GM18951 (cell line): ENCODE data around the gene ZDHHC6.

ENCODE experiments used
- POLR2A ChIP-seq: IDR thresholded peaks from 4 replicates; pipeline ENCODE4 v1.6.1; 2011; ENCODE audit warnings: mild to moderate bottlenecking; ENCODE audit not compliant: insufficient read length, insufficient read depth; ENCODE audit errors: extremely low read depth
- in situ Hi-C: fragments of 300-500 bp; cut with MboI; formaldehyde crosslinking; loops from one replicate; pipeline ENCODE4 v1.12.0; 2022; ENCODE audit warnings: low sequenced_read_pairs, mixed read lengths, inconsistent platforms; ENCODE audit not compliant: unreplicated experiment

Gene ZDHHC6

DNA sequence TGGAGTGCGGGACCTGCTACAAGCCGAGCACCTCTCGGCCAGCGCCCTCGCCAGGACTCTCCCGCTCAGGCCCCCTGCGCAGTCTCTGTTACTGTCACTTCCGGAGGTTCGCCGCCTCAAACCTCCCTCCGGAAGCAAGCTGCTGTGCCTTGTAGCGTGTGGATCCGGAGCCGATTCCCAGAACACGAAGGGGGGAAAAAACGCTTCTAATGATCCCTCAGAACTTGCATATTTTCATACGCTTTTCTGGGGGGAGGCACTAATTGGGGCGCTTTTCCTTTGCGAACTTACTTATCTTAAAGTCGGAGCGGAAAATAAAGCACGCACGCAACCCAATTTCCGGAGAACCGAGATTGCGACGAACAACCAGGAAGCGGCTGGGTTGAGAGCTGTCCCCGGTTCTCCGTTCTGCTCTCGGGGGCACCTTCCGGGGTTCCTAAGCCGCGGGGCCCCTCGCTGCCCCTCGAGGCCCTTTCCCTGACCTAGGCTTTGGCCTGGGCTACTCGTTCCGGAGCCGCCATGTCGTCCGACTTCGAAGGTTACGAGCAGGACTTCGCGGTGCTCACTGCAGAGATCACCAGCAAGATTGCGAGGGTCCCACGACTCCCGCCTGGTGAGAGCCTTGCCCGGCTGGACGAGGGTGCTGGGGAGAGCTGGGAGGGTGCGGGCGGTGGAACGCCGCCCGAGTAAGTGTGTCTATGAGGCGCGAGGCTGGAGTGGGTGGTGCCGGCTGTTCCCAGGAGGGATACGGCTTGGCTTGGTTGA is at the start of gene ZDHHC6, which contains the start of gene VTI1A:
TSS of gene ZDHHC6 (minus strand) at position 60 of the 765 bp plus-strand sequence. CDS start 1,478 bp downstream, outside the sequence.
TSS of gene VTI1A (plus strand) at position 361 of the 765 bp plus-strand sequence. CDS start at position 520, 159 bp downstream.
- in situ Hi-C loops, result no loop called here

DNA sequence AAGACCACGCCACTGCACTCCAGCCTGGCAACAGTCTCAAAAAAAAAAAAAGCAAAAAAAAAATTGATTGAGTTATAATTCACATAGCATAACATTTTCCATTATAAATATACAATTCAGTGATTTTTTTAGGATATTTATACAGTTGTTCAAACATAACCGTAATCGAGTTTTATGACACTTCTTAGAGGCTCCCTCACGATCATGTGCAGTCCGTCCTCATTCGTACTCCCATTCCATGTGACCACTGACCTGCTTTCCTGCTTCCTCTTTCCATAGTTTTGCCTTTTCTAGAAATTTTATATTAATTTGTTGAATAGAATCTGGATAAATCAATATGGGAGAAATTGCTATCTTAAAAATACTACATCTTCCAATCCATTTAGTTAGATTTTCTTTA is 46.0 kb upstream of the ZDHHC6 start:
- no peak for TF ChIP-seq POLR2A
- in situ Hi-C loops, result no loop called here

More for the DNA sequence above, at the start of gene ZDHHC6, which contains the start of gene VTI1A:
- peak; percentile 87 for TF ChIP-seq POLR2A

DNA sequence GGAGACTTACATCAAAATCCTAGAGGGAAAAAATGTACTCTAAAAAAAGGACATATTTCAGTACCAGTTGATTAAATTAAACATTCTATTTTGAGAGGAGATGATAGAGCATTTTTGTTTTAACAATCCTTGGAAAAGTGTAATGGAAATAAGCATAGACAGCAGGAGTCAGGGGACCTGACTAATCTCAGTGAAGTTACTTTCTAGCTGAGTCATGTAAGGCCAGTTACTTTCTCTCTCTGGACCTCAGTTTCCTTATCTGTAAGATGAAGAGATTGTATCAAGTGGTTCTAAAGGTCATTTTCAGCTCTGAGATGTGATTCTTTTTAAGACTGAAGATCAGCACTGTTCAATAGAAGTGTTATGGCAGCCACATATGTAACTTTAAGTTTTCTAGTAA is 44.4 kb upstream of the ZDHHC6 start:
- in situ Hi-C loops, result no loop called here
- no peak for TF ChIP-seq POLR2A

DNA sequence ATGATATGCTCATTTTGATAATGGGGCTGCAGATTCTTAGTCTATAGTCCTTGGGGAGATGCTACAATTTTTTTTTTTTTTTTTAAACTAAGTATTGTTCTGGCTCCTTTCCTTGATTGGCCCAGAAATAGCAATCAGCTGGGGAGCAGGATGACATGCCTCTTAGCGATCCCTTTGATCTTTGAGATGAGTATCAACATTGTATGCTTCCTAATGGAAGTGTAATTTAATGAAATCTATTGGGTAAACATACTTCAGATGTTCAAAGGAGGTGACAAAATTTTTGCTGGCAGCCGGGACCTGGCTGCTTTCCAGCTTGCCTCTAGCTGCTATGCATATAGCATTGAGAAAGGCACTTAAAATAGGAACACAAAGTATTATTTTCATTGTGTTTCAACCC is 43.8 kb upstream of the ZDHHC6 start:
- in situ Hi-C loops, result no loop called here

GRCh38 chr10:112487964-112488363 is 41.2 kb upstream of the ZDHHC6 start:
- in situ Hi-C loops, result no loop called here
- no peak for TF ChIP-seq POLR2A

More for the DNA sequence above, 43.8 kb upstream of the ZDHHC6 start:
- no peak for TF ChIP-seq POLR2A

- in situ Hi-C loops, result no loop called here
- TF ChIP-seq POLR2A, result no peak
These were observed 37.7 kb upstream of the ZDHHC6 start for GRCh38 chr10:112484399-112484798.

DNA sequence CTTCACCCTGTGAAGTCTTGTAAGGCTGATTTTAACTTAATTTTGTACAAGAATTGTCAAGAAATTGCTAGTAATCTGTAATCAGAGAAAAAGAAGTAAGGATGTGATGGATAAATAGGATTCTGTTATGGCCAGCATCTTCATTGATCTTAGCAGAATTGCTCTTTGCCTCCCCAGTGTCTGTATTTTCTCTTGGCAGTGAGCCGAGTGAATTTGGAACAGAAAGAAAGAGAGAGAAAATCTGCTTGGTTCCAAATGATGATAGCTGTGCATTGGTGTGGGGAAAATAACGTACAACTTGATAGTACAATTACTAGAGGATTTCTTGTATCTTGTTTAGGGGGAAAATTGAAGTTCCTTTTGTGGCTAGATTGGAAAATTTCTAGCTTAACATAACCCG is 34.9 kb upstream of the ZDHHC6 start:
- in situ Hi-C loops, result no loop called here
- no peak for TF ChIP-seq POLR2A

DNA sequence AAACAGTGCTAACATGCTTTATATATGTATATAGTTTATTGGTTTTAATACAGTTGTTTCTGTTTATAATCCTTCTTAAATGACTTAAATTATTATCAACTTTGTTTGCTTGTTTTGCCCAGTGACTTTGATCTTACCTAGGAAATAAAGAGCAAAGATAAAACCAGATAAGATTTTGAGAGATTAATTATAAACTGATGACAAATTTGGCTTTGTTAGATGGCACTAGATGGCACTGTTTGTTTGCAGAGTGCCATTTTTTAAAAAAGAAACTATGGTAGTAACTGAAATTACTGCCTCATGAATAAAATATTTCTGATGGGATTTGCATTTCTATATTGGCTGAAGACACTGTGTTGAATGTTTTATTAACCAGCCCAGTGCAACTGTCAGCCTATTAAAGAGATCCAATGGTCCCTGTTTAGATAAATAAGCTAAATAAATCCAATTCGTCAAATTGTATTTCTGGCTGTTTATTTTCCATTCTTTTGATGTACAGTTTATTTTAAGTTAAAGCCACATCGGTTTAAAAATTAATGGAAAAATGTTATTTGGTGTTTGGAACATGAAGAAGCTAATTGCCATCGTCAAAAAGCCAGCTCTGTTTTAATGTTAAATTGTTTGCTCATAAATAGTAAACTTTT is 29.0 kb upstream of the ZDHHC6 start:
- TF ChIP-seq POLR2A, result no peak
- in situ Hi-C loops, result no loop called here

DNA sequence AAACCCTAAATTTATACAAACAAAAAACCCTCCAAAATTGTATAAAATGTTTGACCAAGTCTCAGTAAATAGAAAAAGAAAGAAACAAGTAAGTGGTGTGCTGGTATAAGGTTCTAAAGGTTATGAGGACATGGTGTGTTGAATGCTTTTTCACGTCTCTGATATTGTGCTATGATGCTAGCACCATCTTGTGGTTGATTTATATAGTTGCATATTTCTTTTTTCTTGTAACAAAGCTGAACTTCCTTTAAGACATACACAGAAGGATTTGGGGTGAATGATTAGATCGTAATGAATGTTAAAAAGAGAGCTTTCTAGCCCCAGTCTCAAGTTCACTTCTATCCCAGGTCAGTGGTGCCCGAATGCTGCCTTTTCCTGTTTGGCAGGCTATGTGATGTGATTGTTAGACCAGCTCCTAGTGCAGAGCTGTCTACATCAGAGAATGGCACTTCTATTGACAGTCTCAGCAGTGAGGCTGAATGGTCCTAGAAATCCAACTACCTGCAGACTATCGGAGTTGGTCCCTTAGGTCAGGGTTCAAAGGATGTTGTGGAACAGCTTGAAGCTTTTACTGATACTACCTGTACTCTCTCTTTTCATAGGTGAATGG is 25.3 kb upstream of the ZDHHC6 start:
- in situ Hi-C loops, result loop anchor here (25.0 kb wide), 1 partner anchor 915 kb away; no protein-coding TSS in a partner anchor

DNA sequence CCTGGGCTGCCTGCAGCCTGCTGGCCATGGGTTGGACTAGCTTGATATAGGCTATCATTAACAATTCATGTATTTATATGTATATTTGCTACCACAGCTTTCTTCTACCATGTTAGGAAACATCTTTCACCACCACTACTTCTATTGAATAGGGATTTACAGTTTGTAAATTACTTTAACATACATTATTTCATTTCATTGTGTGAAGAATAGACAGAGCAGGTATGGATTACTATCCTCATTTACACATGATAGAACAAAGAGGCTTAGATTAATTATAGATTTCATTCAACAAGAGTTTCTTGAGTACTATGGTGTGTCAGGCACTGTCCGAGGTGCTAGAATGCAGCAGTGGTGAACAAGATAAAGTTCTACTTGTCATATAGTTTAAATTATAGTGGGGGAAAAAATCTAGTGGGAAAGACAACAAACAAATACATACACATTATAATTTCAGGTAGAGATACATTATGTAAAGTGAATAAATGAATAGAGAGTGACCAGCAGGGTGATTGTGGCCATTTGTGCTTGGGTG is 20.9 kb upstream of the ZDHHC6 start:
- in situ Hi-C loops, result loop anchor here (25.0 kb wide), 1 partner anchor 920 kb away; no protein-coding TSS in a partner anchor
- TF ChIP-seq POLR2A, result no peak

More for the DNA sequence above, 25.3 kb upstream of the ZDHHC6 start:
- no peak for TF ChIP-seq POLR2A

- in situ Hi-C loops, result loop anchor here (25.0 kb wide), 1 partner anchor 920 kb away; no protein-coding TSS in a partner anchor
- no peak for TF ChIP-seq POLR2A
These were observed 20.1 kb upstream of the ZDHHC6 start for GRCh38 chr10:112466802-112467201.

GRCh38 chr10:112465299-112465883 is 18.7 kb upstream of the ZDHHC6 start:
- in situ Hi-C loops, result loop anchor here (25.0 kb wide), 1 partner anchor 922 kb away; no protein-coding TSS in a partner anchor
- TF ChIP-seq POLR2A, result no peak

DNA sequence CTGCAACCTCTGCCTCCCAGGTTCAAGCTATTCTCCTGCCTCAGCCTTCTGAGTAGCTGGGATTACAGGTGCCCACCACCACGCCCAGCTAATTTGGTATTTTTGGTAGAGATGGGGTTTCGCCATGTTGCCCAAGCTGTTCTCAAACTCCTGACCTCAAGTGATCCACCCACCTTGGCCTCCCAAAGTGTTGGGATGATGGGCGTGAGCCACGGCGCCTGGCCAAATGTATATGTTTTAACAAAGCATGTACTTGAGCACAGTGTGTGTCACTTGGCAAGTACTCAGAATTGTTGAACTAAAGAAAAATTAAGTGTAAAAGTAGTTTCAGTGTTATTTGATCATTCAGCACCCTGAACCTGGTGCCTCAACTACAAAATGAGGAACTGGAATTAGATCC is 17.4 kb upstream of the ZDHHC6 start:
- in situ Hi-C loops, result loop anchor here (25.0 kb wide), 1 partner anchor 923 kb away; no protein-coding TSS in a partner anchor
